Measurements from ENCODE around the gene NCAPG2.

GRCh38 chr7:158733775-158734494 is 29.3 kb upstream of the NCAPG2 start:
- no peak for TF ChIP-seq CTCF (IDR thresholded peaks at IDR 0.05 in 2 of 3, conservative IDR thresholded peaks at IDR 0.05 in 1 of 3; ENCODE audit: control insufficient read depth in 2 of 3, extremely low read depth in 1 of 3, insufficient read depth in 1 of 3, low read depth in 3 of 3, low read length in 3 of 3)
- no peak for TF ChIP-seq TAF1 (IDR thresholded peaks at IDR 0.05; ENCODE audit: borderline replicate concordance, low read depth, low read length)
- no peak for TF ChIP-seq ZNF687 (IDR thresholded peaks at IDR 0.05)
